GM19324 (cell line): ENCODE data around the gene ADGRG1.

Experiments
- ATAC-seq: cut with Tn5 transposase; IDR thresholded peaks from one replicate; pipeline ENCODE4 v1.9.1; 2021; ENCODE audit warnings: mild to moderate bottlenecking, moderate library complexity; ENCODE audit not compliant: unreplicated experiment, low FRiP score

ADGRG1 gene

DNA sequence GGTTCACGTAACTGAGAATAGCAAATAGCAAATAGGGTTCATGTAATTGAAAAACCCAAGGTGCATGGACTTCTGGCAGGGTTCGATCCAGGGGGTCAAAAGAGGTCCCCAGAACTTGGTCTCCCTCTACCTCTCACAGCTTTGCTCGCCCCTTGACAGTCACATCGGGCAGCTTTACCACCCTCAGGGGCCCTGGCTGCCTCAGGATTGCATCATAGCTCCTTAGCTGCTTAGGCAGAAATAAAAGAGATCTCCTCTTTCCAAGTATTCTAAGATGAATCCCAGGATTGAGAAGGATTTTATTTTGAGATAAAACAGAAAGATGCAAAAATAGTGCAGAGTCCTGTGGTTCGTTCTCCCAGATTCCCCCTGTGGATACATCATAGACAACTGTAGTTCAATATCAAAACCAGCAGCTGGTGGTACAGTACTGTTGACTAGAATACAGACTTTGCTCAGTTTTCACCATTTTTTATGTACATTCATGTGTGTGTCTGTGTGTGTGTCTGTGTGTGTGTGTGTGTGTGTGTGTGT is 52.5 kb downstream of the ADGRG1 start:
- ATAC-seq: no peak

DNA sequence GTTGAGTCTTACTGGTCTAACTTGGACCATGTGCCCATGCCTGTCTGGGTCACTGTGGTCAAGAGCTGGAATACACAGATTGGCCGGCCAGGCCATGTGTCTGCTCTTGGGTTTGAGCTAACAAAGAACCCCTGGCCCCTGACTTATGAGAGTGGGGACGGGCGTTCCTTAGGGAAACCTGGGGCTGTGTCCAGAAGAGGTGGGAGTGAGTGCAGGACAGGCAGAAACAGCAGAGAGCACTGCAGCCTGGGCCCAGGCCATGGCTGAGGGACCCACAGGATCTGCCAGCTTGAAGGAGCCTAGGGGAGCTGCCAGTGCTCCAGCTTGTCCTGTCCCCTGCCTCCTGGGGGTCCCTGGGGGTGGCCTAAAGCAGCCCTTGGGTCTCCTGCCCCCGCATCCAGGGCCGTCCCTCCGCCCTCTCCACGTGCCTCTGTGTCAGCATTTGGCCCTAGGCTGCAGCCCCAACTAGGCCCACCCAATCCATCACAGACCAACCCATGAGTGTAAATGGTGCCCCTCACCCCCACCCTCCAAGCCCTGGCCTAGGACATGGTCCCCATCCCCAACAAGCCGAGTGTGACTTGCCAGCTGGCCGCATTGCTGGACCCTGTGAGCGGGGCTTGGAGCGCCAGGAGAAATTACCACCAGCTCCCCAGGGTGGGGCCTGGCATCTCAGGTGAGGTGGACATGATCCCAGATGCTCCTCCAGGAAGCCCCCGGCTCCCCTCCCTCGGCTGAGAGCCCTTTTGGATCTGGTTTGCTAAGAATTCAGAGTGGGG is 53.7 kb downstream of the ADGRG1 start:
- ATAC-seq: no peak

DNA sequence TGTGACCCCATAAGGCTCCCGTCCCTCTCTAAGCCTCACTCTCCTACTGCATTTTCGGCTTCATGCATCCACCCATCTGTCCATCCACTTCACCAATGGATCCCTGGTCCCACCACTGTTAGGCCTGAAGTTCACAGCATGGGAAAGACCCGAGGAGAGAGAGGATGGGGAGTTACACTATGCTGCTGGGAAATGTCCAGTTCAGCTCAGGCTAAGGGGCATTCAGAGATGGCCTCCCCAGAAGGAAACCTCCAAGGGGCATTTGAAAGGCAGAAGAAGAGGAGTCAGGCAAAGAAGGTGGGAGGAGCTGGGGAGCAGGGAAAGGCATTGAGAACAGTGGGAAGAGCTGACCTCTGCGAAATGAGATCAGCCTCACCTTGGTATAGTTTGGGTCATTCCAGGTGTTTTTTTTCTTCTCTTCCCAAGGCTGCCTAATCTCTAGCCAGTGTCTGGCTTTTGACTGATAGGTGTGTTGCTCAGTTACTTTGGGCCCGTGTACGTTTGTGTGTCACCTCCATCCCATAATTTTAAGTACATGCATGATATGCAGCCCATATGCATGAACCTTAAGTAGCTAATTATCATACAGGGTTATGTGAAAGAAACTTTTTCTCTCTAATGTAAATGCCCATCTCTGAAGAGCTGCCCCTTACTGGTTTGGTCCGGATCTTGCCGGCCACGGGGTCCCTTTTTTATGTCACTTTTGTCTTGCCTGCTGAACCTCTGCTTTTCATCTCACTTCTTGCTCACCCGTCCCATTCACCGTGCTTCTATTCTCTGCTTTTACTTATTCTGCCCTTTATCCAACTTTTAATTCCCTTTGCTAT is 54.6 kb downstream of the ADGRG1 start:
- no peak for ATAC-seq

DNA sequence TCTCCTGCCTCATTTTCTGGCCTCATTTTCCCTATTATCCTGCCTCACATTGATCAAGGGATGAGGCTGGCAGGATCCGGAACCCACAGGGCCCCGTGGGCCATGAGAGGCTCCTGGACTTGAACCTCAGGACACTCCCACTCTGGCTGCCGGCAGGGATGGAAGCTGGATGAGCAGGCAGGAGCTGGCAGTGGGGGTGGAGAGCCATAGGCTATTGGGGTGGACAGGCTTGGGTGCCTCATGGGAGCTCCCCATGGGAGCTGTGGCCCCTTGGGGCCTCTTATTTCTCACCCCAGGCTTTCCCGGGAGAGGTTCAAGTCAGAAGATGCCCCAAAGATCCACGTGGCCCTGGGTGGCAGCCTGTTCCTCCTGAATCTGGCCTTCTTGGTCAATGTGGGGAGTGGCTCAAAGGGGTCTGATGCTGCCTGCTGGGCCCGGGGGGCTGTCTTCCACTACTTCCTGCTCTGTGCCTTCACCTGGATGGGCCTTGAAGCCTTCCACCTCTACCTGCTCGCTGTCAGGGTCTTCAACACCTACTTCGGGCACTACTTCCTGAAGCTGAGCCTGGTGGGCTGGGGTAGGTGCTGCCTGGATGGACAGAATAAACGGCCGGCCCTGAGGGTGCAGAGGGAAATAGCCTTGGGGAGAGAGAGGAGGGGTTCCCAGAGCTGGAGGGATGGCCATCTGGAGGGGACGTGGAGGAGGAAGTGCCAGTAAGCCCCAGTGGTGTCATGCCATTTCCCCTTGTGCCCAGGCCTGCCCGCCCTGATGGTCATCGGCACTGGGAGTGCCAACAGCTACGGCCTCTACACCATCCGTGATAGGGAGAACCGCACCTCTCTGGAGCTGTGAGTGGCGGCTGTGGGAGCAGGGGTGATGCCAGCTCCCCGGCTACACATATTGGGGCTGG is 55.5 kb downstream of the ADGRG1 start:
- no peak for ATAC-seq

DNA sequence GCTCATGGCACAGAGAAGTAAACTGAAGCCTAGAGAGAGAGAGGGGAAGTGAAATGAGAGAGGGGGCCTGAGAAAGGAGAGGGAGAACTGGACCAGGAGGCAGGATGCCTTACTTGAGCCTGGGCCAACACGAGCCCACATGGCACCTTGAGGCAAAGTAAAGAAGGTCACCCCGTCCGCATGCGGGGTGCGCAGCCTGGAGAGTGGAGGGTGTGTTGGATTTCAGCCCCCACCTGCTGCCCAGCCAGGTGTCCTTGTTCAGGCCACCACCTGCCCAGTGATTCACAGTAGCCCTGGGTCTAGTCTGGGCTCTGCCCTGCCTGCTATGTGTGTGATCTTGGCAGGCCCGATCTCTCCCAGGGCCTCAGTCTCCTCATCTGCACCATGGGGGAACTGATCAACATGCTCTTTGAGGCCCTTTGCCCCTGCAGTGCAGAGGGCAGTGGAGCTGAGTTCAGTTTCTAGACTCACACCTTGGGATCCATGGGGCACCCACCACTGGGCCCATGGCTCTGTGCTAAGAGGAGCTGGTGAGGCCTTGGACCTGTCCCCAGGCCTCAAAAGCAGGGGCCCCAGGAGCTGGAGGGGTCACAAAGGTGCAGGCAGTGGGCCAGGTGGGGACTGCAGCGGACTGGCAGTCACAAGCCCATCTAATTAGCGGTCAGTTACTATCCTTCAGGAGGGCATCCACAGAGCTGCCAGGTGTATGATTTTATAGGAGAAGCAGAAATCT is 56.4 kb downstream of the ADGRG1 start:
- ATAC-seq: no peak

DNA sequence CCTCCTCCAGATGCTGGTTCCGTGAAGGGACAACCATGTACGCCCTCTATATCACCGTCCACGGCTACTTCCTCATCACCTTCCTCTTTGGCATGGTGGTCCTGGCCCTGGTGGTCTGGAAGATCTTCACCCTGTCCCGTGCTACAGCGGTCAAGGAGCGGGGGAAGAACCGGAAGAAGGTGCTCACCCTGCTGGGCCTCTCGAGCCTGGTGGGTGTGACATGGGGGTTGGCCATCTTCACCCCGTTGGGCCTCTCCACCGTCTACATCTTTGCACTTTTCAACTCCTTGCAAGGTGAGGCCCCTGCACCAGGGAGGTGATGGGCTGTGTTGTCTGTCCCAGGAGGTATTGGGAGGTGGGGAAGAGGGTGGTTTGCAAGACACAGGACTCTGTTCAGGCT is 57.2 kb downstream of the ADGRG1 start:
- ATAC-seq: no peak

DNA sequence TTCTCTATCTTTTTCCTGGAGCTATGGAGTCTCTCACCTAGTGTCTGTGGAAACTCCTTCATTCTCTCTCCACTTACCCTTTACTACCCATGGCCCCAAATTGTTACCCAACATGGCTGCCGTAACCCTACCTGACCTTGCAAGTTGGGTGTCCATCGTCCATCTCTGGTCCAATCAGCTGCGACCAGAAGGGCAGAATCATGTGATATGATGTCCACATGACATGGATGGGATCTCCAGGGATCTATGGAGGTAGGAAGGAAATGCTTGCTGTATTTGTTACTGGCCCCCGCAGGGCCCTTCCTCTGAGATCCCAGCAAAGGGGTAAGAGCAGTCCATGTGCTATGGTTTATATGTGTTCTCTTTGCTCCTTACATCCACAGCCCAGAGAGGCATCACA is 58.1 kb downstream of the ADGRG1 start:
- no peak for ATAC-seq

DNA sequence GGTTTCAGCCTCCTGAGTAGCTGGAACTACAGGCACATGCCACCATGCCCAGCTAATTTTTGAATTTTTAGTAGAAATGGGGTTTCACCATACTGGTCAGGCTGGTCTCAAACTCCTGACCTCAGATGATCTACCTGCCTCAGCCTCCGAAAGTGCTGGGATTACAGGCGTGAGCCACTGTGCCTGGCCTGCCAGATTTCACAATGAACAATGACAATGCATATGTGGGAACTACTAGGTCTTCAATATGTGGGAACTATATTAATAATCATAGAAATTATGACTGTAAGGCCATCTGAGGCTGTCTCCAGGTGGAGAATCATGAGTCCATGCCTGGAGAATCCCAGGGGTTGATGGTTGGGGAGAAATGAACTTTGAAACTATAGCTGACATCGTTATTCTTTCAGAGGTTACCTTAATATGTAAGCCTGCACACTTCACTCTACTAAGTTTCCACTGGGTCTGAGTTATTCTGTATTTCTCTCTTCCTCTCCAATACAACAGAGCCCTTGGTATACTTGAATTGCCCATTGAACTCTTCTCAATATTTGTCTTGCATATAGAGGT is 59.0 kb downstream of the ADGRG1 start:
- ATAC-seq: no peak

DNA sequence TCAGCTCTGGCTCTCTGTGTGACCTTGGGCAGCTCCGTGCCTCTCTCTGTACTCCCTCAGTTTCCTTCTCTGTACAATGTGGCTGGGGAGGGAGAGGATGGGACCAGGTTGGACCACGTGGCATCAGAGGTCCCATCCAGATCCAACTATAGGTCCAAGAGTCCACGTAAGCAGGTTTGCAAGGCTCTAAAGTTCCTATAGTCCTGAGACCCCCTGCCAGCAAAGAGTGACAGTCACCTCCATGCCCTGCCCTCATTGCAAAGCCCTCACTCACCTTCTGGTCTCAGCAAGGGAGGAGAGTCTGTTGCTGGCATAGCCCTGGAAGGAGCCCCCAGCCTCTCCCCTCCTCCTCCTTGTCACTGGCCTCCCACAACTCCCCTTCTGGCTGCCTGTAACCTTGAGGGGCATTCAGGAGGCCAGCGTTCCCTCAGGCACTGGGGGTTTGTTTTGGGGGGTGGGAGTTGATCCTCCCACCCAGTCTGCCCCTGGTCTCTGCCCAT is 60.1 kb downstream of the ADGRG1 start:
- ATAC-seq: no peak

DNA sequence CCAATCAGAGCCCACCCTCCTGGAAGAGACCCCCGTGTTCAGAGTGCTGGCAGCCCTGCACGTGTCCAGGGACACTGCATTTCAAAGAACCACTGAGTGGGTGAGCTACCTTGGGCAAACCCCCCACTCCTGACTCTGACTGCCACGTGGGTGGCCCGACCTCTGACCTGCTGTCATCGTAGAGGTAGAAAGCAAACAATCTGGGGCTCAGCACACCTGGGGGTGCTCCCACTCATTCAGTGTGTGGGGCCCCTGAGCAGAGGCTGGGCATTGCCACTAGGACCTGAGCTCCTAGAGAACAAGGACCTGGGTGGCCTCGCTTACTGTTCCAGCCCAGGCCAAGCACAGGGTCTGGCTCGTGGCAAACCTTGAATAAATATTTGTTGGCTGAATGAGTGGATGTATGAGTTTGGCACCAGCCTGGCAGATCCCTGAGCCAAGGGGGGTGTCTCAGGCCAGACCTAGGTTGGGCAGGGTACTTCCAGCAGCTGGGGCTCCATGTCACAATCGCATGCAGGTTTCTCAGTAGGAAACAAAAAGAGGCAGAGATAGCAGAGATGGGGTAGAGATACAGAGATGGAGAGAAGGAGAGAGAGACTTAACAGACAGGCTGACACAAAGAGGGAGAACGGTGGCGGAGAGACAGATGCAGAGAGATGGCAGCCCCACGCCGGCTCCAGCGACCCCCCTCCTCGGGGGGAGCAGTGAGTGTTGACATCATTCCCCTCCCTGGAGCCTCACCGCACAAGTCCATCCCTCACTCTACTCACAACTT is 60.7 kb downstream of the ADGRG1 start:
- ATAC-seq: no peak

DNA sequence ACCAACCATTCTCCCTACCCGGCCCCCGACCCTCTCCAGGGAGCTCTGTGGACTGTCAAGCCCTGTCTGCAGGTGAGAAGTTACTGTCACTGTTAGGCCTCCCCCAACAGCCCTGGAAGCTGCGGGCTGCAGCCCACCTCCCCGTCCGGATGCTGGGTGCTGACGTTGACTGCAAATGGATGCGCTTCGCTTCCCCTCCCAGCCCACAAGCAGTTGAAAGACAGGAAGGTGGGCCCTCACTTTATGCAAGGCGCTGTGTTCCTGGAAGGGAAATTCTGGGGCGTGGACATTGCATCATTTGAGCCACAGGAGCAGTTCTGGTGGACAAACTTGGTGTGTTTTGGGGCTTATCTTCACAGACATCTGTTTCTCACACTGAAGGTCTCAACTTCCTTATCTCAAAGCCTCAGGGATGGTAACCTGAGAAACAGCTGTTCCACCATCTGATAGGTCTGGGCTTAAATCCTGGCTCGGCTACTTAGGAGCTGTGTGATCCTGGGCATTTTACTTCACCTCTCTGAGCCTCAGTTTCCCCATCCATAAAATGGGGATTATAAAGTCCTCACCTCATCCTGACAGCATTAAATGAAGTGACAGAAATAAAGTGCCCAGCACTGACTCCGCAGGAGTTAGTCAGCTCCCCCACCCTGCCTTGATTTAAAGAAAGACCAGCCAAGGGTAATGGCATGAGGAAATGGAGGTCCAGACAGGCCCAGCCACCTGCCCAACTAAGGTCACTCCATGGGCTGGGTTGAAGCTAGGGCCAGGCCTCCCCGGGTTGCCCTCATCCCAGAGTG is 61.5 kb downstream of the ADGRG1 start:
- no peak for ATAC-seq

DNA sequence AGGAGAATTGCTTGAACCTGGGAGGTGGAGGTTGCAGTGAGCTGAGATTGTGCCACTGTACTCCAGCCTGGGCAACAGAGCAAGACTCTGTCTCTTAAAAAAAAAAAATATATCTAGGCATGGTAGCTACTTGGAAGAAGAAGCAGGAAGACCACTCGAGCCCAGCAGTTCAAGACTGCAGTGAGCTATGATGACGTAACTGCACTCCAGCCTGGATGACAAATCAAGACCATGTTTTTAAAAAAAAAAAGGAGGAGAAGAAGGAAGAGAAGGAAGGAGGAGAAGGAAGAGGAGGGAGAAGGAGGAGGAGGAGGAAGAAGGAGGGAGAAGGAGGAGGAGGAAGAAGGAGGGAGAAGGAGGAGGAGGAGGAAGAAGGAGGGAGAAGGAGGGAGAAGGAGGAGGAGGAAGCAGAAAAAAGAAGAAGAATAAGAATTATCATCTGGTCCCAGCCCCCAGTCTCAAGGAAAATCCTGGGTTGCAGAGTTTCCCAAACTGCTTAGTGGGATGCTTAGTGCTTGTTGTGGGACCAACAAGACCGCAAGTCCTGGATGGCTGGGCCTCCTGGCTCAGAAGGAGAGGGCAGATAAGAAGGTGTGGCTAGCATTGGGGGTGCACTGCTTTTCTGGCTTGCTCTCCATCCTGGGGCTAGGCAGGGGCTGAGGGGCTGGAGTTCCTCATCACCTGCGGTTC is 62.5 kb downstream of the ADGRG1 start:
- ATAC-seq: no peak

DNA sequence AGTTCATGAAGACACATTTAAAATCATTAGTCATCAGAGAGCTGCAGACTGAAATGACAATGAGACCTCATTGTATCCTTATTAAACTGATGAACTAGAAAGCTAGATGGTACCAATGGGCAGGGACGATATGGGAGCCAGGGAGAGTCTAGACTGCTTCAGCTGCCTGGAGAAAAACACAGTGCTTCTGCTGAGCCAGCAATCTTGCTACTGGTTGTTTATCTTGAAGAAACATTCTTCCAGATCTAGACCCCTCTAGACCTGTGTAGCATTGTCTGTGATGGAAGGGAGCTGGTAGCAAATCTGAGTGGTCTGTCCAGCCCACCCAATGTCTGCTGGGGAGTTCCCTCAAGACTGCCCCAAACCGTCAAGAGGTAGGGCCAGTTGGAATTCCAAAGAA is 64.2 kb downstream of the ADGRG1 start:
- ATAC-seq: no peak

DNA sequence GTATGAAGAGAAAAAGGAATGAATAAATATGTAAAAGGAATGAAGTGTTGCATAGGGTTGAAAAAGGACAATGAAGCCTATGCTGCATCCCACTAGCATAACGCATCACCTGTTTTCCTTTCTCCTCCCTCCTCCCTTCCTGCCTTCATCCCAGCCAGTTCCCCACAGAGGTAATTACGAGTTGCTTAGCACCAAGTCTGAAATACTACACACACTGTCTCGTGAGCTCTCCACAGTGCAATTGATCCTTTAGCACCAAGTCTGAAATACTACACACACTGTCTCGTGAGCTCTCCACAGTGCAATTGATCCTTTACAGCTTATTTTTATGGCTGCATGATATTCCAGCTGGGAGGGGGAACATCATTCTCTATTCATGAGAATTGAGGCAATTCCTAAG is 65.1 kb downstream of the ADGRG1 start:
- ATAC-seq: no peak

DNA sequence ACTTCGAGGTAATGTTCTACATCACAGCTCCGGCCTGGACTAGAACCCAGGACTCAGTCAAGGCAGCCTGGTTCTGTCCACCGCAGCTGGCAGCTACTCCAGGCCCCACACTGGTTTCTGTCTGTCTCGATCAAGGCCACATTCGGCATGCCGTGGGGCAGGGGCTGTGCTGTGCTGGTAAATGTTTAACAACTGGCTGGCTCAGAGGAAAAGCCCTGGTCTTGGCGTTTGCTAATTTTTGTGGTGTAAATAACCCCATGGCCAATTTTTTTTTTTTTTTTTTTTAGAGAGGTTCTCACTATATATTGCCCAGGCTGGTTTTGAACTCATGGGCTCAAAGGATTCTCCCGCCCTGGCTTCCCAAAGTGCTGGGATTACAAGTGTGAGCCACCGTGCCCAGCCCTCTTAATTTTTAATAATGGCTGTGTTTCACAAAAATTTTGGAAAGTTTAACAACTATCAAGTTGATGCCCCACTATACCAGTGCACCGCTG is 65.8 kb downstream of the ADGRG1 start:
- ATAC-seq: no peak

DNA sequence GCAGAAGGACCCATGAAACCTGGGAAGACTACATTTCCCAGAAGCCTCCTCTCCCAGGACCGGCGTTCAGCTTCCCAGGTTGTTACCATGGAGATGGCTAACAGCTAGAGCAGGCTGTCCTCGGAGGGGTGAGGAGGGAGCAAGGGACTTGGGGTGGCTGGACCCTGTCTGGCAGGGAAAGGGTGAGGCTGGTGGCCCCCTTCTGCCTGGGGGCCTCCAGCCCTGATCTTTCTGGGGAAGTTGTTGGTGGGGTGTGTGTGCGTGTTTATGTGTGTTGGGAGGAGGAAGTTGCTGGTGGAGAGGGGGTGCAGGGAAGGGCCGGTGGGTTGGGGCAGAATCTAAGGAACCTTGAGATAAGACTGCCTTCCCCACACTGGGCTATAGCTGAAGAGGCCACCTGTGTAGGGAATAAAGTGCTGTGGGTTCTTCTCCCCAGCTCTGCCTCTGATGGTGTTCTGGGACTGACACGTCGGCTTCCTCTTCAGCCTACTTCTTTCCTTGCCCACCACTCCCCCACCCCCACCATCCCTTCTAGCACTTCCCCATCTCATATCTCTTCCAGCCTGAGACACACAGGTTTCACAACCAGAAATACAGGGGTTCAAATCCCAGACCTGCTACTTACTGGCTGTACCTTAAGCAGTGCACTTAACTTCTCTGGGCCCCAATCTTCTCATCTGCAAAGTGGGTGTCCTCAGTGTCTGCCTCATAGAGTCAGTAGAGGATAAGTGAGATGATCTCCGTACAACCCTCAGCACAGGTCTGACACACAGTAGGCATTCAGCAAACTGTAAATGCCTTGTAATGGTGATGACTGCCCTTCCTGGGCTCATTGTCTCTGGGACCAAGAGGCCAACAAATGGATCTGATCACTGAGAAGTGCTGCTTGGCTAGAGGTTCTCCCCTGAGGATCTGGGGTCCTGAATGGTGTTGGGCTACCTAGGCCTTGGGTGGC is 66.6 kb downstream of the ADGRG1 start, which contains the start of gene DRC7:
Gene DRC7, plus strand, starts transcription at position 82 of the 955 bp plus-strand sequence. CDS start 3,144 bp downstream, outside the sequence.
- ATAC-seq: no peak
